ENCODE results near the gene CPT2.
"Not testable (repeated sequence)": the region's sequence is repeated elsewhere in the genome, so short reads cannot be mapped to it uniquely, and the experiment has no call there.

Gene CPT2

GRCh38 chr1:53182716-53183094 lies 13.9 kb upstream of the CPT2 start:
- Histone ChIP-seq H3K9me3 (ENCODE audit: control insufficient read depth, low read length) (no peaks in the 10 kb centered on the region), H3K9ac (ENCODE audit: low read length) (peak overlapping the region; percentile 81), H3K4me1 (ENCODE audit: control insufficient read depth, insufficient read depth, low read length) (peaks cover 42% of the 10 kb centered on the region), H3K36me3 (ENCODE audit: control insufficient read depth, insufficient read depth, low read length, severe bottlenecking) (no peaks in the 10 kb centered on the region), H3K27me3 (replicated peaks; ENCODE audit: control insufficient read depth, insufficient read depth, low read length) (no peaks in the 10 kb centered on the region), H3K4me3 (ENCODE audit: low read length) (peak overlapping the region; percentile 26)
- no peak for DNase-seq (ENCODE audit: low read depth)

- H3K4me3 ChIP-seq (ENCODE audit: low read length) = peak overlapping the region; percentile 26
- H3K9ac ChIP-seq (ENCODE audit: low read length) = peak overlapping the region; percentile 81
- H3K27me3 ChIP-seq (replicated peaks; ENCODE audit: control insufficient read depth, insufficient read depth, low read length) = no peaks in the 10 kb centered on the region
- no peaks in the 10 kb centered on the region for H3K36me3 ChIP-seq (ENCODE audit: control insufficient read depth, insufficient read depth, low read length, severe bottlenecking)
- H3K9me3 ChIP-seq (ENCODE audit: control insufficient read depth, low read length) = no peaks in the 10 kb centered on the region
- DNase-seq (ENCODE audit: low read depth) = no peak
- peaks cover 47% of the 10 kb centered on the region for H3K4me1 ChIP-seq (ENCODE audit: control insufficient read depth, insufficient read depth, low read length)
Measured at GRCh38 chr1:53183095-53183990, 13.3 kb upstream of the CPT2 start.

GRCh38 chr1:53185955-53186297 lies 10.7 kb upstream of the CPT2 start:
- not testable (repeated sequence) for H3K36me3 ChIP-seq (ENCODE audit: control insufficient read depth, insufficient read depth, low read length, severe bottlenecking); H3K9me3 ChIP-seq (ENCODE audit: control insufficient read depth, low read length); DNase-seq (ENCODE audit: low read depth); H3K4me3 ChIP-seq (ENCODE audit: low read length); H3K27me3 ChIP-seq (replicated peaks; ENCODE audit: control insufficient read depth, insufficient read depth, low read length)
- H3K9ac ChIP-seq (ENCODE audit: low read length) = peak overlapping the region; percentile 35
- H3K4me1 ChIP-seq (ENCODE audit: control insufficient read depth, insufficient read depth, low read length) = peaks cover 44% of the 10 kb centered on the region

DNA sequence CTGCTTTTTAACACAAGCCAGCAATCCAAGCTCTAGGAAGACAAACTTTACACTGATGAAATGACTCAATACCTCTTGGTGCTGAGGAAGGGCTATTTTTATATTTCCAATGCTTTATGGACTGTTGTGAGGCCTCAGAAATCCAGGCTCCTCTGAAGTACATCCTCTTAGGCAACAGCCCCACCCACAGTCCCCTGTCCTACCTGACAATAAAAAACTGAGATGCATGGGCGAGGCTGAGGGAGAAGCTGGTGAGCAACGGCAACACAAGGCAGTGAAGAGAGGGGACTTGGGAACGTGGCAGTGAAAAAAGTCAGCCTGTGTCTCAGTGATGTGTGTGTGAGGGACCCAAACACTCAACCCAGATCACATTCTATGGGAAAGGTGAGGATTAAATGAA lies 10.1 kb upstream of the CPT2 start:
- H3K9ac ChIP-seq (ENCODE audit: low read length) = peak overlapping the region; percentile 35
- H3K9me3 ChIP-seq (ENCODE audit: control insufficient read depth, low read length) = no peaks in the 10 kb centered on the region
- H3K4me1 ChIP-seq (ENCODE audit: control insufficient read depth, insufficient read depth, low read length) = peaks cover 39% of the 10 kb centered on the region
- H3K4me3 ChIP-seq (ENCODE audit: low read length) = no peak overlapping the region
- no peaks in the 10 kb centered on the region for H3K27me3 ChIP-seq (replicated peaks; ENCODE audit: control insufficient read depth, insufficient read depth, low read length)
- H3K36me3 ChIP-seq (ENCODE audit: control insufficient read depth, insufficient read depth, low read length, severe bottlenecking) = no peaks in the 10 kb centered on the region
- no peak for DNase-seq (ENCODE audit: low read depth)

DNA sequence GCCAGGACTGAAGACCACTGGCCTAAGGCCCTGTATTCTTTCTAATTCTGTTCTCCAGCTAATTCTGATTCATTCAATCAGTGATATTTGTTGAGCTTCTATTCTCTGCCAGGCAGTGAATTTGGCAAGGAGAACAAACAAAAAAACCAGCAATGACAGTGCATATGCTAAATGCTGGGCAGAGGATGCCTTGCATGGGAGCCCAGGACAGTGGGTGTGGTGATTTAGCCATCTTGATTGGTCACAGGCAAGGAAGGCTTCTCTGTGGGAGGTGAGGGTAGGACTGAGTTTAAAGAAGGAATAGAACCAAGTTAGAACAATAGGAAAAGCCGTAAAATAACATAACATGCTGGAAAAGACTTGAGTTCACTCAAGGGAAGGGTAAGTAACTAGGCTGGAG lies 9.2 kb upstream of the CPT2 start:
- Histone ChIP-seq H3K4me1 (ENCODE audit: control insufficient read depth, insufficient read depth, low read length) (peaks cover 30% of the 10 kb centered on the region), H3K9me3 (ENCODE audit: control insufficient read depth, low read length) (no peaks in the 10 kb centered on the region), H3K27me3 (replicated peaks; ENCODE audit: control insufficient read depth, insufficient read depth, low read length) (no peaks in the 10 kb centered on the region), H3K9ac (ENCODE audit: low read length) (no peak overlapping the region), H3K36me3 (ENCODE audit: control insufficient read depth, insufficient read depth, low read length, severe bottlenecking) (no peaks in the 10 kb centered on the region), H3K4me3 (ENCODE audit: low read length) (no peak overlapping the region)
- DNase-seq (ENCODE audit: low read depth) = no peak

DNA sequence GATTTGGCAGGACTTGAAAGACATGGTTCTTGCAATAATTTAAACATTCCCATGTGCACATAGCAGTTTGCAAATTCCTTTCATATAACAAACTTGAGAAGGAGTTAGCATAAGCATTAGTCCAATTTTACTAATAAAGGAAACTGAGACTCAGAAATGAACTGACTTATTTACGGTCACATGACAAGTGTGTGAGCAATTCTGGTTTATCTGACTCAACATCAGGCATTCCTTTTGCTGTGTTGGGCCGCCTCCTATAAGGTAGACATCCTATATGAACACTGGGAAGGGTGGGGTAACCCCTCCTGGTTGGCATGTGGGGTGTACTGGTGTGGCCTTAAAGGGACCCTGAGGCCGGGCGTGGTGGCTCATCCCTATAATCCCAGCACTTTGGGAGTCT lies 8.5 kb upstream of the CPT2 start:
- Histone ChIP-seq H3K4me1 (ENCODE audit: control insufficient read depth, insufficient read depth, low read length) (peaks cover 23% of the 10 kb centered on the region), H3K36me3 (ENCODE audit: control insufficient read depth, insufficient read depth, low read length, severe bottlenecking) (no peaks in the 10 kb centered on the region), H3K4me3 (ENCODE audit: low read length) (no peak overlapping the region), H3K27me3 (replicated peaks; ENCODE audit: control insufficient read depth, insufficient read depth, low read length) (no peaks in the 10 kb centered on the region), H3K9me3 (ENCODE audit: control insufficient read depth, low read length) (no peaks in the 10 kb centered on the region), H3K9ac (ENCODE audit: low read length) (no peak overlapping the region)
- DNase-seq (ENCODE audit: low read depth) = no peak

DNA sequence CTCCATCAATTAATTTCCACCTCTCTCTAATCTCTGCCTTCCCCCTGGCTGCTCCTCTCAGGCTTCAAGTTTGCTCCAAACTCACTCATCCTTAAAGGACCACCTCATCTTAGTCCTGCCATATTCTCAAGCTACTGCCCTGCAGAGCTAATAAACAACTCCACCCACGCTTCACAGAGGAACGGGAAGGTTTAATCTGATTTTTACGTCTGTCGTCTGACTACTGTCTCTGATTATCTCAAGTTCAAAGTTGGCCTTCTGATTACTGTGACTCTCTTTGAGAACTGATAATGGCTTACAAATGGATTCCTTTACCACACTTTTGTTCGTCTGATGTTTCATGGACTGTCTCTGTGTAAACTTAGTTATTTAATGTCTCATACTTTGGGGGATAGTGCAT lies 7.6 kb upstream of the CPT2 start:
- Histone ChIP-seq H3K36me3 (ENCODE audit: control insufficient read depth, insufficient read depth, low read length, severe bottlenecking) (no peaks in the 10 kb centered on the region), H3K27me3 (replicated peaks; ENCODE audit: control insufficient read depth, insufficient read depth, low read length) (no peaks in the 10 kb centered on the region), H3K4me3 (ENCODE audit: low read length) (no peak overlapping the region), H3K9ac (ENCODE audit: low read length) (no peak overlapping the region), H3K4me1 (ENCODE audit: control insufficient read depth, insufficient read depth, low read length) (peaks cover 14% of the 10 kb centered on the region), H3K9me3 (ENCODE audit: control insufficient read depth, low read length) (no peaks in the 10 kb centered on the region)
- no peak for DNase-seq (ENCODE audit: low read depth)

GRCh38 chr1:53190210-53190611 lies 6.4 kb upstream of the CPT2 start:
- no peak for DNase-seq (ENCODE audit: low read depth)
- no peaks in the 10 kb centered on the region for H3K36me3 ChIP-seq (ENCODE audit: control insufficient read depth, insufficient read depth, low read length, severe bottlenecking)
- no peaks in the 10 kb centered on the region for H3K9me3 ChIP-seq (ENCODE audit: control insufficient read depth, low read length)
- peaks cover 22% of the 10 kb centered on the region for H3K4me1 ChIP-seq (ENCODE audit: control insufficient read depth, insufficient read depth, low read length)
- H3K4me3 ChIP-seq (ENCODE audit: low read length) = no peak overlapping the region
- H3K27me3 ChIP-seq (replicated peaks; ENCODE audit: control insufficient read depth, insufficient read depth, low read length) = no peaks in the 10 kb centered on the region
- no peak overlapping the region for H3K9ac ChIP-seq (ENCODE audit: low read length)

GRCh38 chr1:53195246-53196016 lies 1.2 kb upstream of the CPT2 start:
- Histone ChIP-seq H3K27me3 (replicated peaks; ENCODE audit: control insufficient read depth, insufficient read depth, low read length) (no peaks in the 10 kb centered on the region), H3K4me1 (ENCODE audit: control insufficient read depth, insufficient read depth, low read length) (peaks cover 41% of the 10 kb centered on the region), H3K9ac (ENCODE audit: low read length) (peak overlapping the region; percentile 97), H3K4me3 (ENCODE audit: low read length) (peak overlapping the region; percentile 95), H3K36me3 (ENCODE audit: control insufficient read depth, insufficient read depth, low read length, severe bottlenecking) (no peaks in the 10 kb centered on the region), H3K9me3 (ENCODE audit: control insufficient read depth, low read length) (no peaks in the 10 kb centered on the region)
- DNase-seq (ENCODE audit: low read depth) = no peak

GRCh38 chr1:53196017-53196484 lies 573 bp upstream of the CPT2 start:
- H3K9me3 ChIP-seq (ENCODE audit: control insufficient read depth, low read length) = no peaks in the 10 kb centered on the region
- H3K9ac ChIP-seq (ENCODE audit: low read length) = peak overlapping the region; percentile 97
- peak overlapping the region; percentile 95 for H3K4me3 ChIP-seq (ENCODE audit: low read length)
- peaks cover 41% of the 10 kb centered on the region for H3K4me1 ChIP-seq (ENCODE audit: control insufficient read depth, insufficient read depth, low read length)
- no peaks in the 10 kb centered on the region for H3K27me3 ChIP-seq (replicated peaks; ENCODE audit: control insufficient read depth, insufficient read depth, low read length)
- DNase-seq (ENCODE audit: low read depth) = no peak
- H3K36me3 ChIP-seq (ENCODE audit: control insufficient read depth, insufficient read depth, low read length, severe bottlenecking) = peaks cover 4% of the 10 kb centered on the region

- H3K9me3 ChIP-seq (ENCODE audit: control insufficient read depth, low read length) = no peaks in the 10 kb centered on the region
- H3K9ac ChIP-seq (ENCODE audit: low read length) = peak overlapping the region; percentile 97
- DNase-seq (ENCODE audit: low read depth) = peak; percentile 60
- H3K4me3 ChIP-seq (ENCODE audit: low read length) = peak overlapping the region; percentile 95
- H3K36me3 ChIP-seq (ENCODE audit: control insufficient read depth, insufficient read depth, low read length, severe bottlenecking) = peaks cover 19% of the 10 kb centered on the region
- H3K27me3 ChIP-seq (replicated peaks; ENCODE audit: control insufficient read depth, insufficient read depth, low read length) = no peaks in the 10 kb centered on the region
- peaks cover 41% of the 10 kb centered on the region for H3K4me1 ChIP-seq (ENCODE audit: control insufficient read depth, insufficient read depth, low read length)
Measured at GRCh38 chr1:53197291-53198200, 922 bp downstream of the CPT2 start.

All from adipocyte (in vitro differentiated cells).